A549 (cell line): ENCODE measurements around the gene AUH.

Experiments used
- CTCF ChIP-seq: fragments of >200 bp; sonication (Bioruptor Twin); formaldehyde crosslinking; IDR thresholded peaks from 3 replicates; pipeline ENCODE4 v1.5.1; 2016
- HDAC2 ChIP-seq: fragments of 200-600 bp; sonication (generic); IDR thresholded peaks from 2 replicates; pipeline ENCODE4 v1.6.1; 2016
- NPAS2 ChIP-seq: fragments of 250-450 bp; sonication (Bioruptor Pico); IDR thresholded peaks from 2 replicates; pipeline ENCODE4 v1.8.0; 2022; ENCODE audit warnings: mild to moderate bottlenecking, moderate library complexity, borderline replicate concordance
- ZNF302 ChIP-seq: fragments of 250-450 bp; sonication (Bioruptor Pico); IDR thresholded peaks from 2 replicates; pipeline ENCODE4 v1.9.0; 2021; ENCODE audit warnings: inconsistent platforms, mild to moderate bottlenecking, moderate library complexity

- no peak for TF ChIP-seq CTCF
- no peak for TF ChIP-seq NPAS2
- TF ChIP-seq ZNF302 (CRISPR knock-in tag), result no peak
- TF ChIP-seq HDAC2, result no peak
Measured at GRCh38 chr9:91219557-91219956, 142.2 kb downstream of the AUH start.
